ENCODE results near the gene OR2T8.

OR2T8 gene, protein sequence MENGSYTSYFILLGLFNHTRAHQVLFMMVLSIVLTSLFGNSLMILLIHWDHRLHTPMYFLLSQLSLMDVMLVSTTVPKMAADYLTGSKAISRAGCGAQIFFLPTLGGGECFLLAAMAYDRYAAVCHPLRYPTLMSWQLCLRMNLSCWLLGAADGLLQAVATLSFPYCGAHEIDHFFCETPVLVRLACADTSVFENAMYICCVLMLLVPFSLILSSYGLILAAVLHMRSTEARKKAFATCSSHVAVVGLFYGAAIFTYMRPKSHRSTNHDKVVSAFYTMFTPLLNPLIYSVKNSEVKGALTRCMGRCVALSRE

DNA sequence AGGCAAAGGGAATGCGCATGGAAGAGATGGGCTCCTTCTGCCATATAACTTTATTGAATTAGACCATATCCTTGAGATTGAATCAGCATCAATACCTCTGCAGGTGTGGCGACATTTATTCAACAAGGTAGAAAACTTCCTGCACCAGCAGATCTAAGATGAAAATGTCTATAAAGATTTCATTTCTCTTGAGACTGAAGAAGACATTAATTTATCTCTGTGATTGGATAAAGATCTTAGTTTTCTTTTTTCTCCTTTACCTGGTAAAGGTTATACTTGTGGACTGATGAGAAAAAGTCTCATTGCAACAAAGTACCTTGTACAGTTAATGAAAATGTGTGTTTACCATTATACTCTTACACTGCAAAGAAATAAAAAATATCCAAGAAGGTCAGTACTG lies at the start of gene OR2T8:
Gene OR2T8, plus strand, starts transcription at position 301 of the 400 bp plus-strand sequence. CDS start 766 bp downstream, outside the sequence.
- no peak for DNase-seq (ENCODE audit: low spot score)
- TF ChIP-seq CTCF (IDR thresholded peaks at IDR 0.05; ENCODE audit: extremely low read depth, missing control alignments) = no peak

- no peak for TF ChIP-seq CTCF (IDR thresholded peaks at IDR 0.05; ENCODE audit: extremely low read depth, missing control alignments)
Observed at GRCh38 chr1:247883346-247883745, 36.7 kb upstream of the OR2T8 start.

DNA sequence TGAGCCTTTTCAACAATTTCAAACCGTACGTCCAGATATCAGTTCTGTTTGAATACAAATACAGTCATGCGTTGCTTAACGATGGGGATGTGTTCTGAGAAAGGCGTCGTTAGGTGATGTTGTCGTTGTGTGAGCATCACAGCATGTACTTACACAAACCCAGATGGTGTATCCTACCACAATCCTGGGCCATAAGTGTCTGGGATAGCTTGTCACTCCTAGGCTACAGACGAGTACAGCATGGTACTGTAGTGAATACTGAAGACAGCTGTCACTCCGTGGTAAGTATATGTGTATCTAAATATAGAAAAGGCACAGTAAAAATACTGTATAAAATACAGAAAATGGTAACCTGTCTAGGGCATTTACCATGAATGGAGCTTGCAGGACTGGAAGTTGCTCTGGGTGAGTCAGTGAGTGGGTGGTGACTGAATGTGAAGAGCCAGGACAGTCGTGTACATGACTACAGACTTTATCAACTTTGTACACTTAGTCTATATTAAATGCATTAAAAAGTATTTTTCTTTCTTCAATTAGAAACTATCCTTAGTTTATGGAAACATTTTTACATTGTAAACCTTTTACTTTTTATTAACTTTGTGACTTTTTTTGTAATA lies 35.1 kb upstream of the OR2T8 start:
- DNase-seq (ENCODE audit: low spot score) = no peak

More at GRCh38 chr1:247883346-247883745, 36.7 kb upstream of the OR2T8 start:
- no peak for DNase-seq (ENCODE audit: low spot score)

GRCh38 chr1:247895163-247895637 lies 24.9 kb upstream of the OR2T8 start, which contains the start of gene OR2W3:
Gene OR2W3 (plus strand): TSS chr1:247895587. CDS start chr1:247895587, 0 bp downstream.
- DNase-seq (ENCODE audit: low spot score) = no peak
- no peak for TF ChIP-seq CTCF (IDR thresholded peaks at IDR 0.05; ENCODE audit: extremely low read depth, missing control alignments)

More for the DNA sequence above, 35.1 kb upstream of the OR2T8 start:
- no peak for TF ChIP-seq CTCF (IDR thresholded peaks at IDR 0.05; ENCODE audit: extremely low read depth, missing control alignments)

- TF ChIP-seq CTCF (IDR thresholded peaks at IDR 0.05; ENCODE audit: extremely low read depth, missing control alignments) = no peak
- no peak for DNase-seq (ENCODE audit: low spot score)
Observed at GRCh38 chr1:247895976-247896375, 24.1 kb upstream of the OR2T8 start.

- no peak for TF ChIP-seq CTCF (IDR thresholded peaks at IDR 0.05; ENCODE audit: extremely low read depth, missing control alignments)
Observed at GRCh38 chr1:247904122-247904521, 15.9 kb upstream of the OR2T8 start.

DNA sequence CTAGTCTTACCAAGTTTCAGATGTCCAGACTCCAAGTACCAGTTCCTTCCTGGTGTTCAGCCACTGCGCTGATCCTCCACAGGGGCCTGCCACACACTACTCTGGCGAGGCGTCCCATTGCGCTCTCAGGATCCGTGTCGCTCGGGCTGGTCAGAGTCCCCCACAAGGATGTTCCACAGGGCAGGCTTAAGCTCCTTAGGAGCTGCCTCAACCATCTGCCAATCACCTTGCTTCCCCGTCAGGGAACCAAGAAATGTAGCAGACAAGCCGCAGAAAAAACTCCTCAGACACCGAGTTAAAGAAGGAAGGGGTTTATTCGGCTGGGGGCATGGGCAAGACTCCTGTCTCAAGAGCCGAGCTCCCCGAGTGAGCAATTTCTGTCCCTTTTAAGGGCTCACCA lies 14.9 kb upstream of the OR2T8 start:
- DNase-seq (ENCODE audit: low spot score) = no peak
- TF ChIP-seq CTCF (IDR thresholded peaks at IDR 0.05; ENCODE audit: extremely low read depth, missing control alignments) = no peak

More at GRCh38 chr1:247904122-247904521, 15.9 kb upstream of the OR2T8 start:
- no peak for DNase-seq (ENCODE audit: low spot score)

All from GM20000 (cell line).